Mesenchymal stem cell (in vitro differentiated cells and primary cell): ENCODE data around the gene EHD1. TPM values are rescaled to one million over a fixed set of nuclear protein-coding genes. Genes with fewer than 3 reads are reported as not detected.
A peak's percentile ranks its signal among the peaks of the same experiment; 100 is the strongest.

Source experiments
- DNase-seq: peaks from one replicate; pipeline ENCODE4 v3.0.0-alpha.2; 2013
- H2AFZ ChIP-seq: one replicate; pipeline ENCODE4 v1.6.1; 2013; ENCODE audit warnings: low read depth, mild to moderate bottlenecking, control low read depth, inconsistent platforms, low read length, moderate library complexity
- H2AK5ac ChIP-seq: 2 replicates; pipeline ENCODE4 v1.6.1; 2013; ENCODE audit warnings: low read length, moderate library complexity, mild to moderate bottlenecking, inconsistent platforms; ENCODE audit not compliant: severe bottlenecking
- H2BK120ac ChIP-seq: one replicate; pipeline ENCODE4 v1.6.1; 2013; ENCODE audit warnings: low read depth, mild to moderate bottlenecking, inconsistent platforms, low read length, moderate library complexity
- H2BK12ac ChIP-seq, 2 experiments: one replicate each; pipeline ENCODE4 v1.6.1; 2013; ENCODE audit warnings: inconsistent platforms in 2 of 2, low read length in 2 of 2, mild to moderate bottlenecking in 2 of 2, moderate library complexity in 2 of 2, control low read depth in 1 of 2
- H2BK15ac ChIP-seq: one replicate; pipeline ENCODE4 v1.6.1; 2013; ENCODE audit warnings: mild to moderate bottlenecking, low read depth, inconsistent platforms; ENCODE audit not compliant: poor library complexity, severe bottlenecking
- H2BK5ac ChIP-seq: 2 replicates; pipeline ENCODE4 v1.6.1; 2013; ENCODE audit warnings: low read depth, mild to moderate bottlenecking, low read length, control low read depth, inconsistent platforms; ENCODE audit not compliant: poor library complexity, severe bottlenecking
- H3K14ac ChIP-seq, 2 experiments: one replicate each; pipeline ENCODE4 v1.6.1; 2013; ENCODE audit warnings: inconsistent platforms in 2 of 2, low read length in 2 of 2, control low read depth in 1 of 2, mild to moderate bottlenecking in 1 of 2, moderate library complexity in 1 of 2
- H3K18ac ChIP-seq, 2 experiments: one replicate each; pipeline ENCODE4 v1.6.1; 2013; ENCODE audit warnings: inconsistent platforms in 2 of 2, low read length in 2 of 2, control low read depth in 1 of 2, low read depth in 1 of 2, mild to moderate bottlenecking in 1 of 2
- H3K23ac ChIP-seq, 2 experiments: one replicate each; pipeline ENCODE4 v1.6.1; 2013; ENCODE audit warnings: inconsistent platforms in 2 of 2, low read length in 2 of 2, mild to moderate bottlenecking in 2 of 2, moderate library complexity in 2 of 2, control low read depth in 1 of 2
- H3K27ac ChIP-seq: 2 replicates; pipeline ENCODE4 v1.5.1; 2013; ENCODE audit warnings: mild to moderate bottlenecking, moderate library complexity, low read length, control low read depth, inconsistent platforms; ENCODE audit not compliant: poor library complexity, severe bottlenecking
- H3K27me3 ChIP-seq, 2 experiments: 2 replicates each; pipeline versions ENCODE4 v1.6.1 to v1.7.0; 2013; ENCODE audit warnings: low read length in 2 of 2, mild to moderate bottlenecking in 2 of 2, moderate library complexity in 2 of 2, control low read depth in 1 of 2, inconsistent platforms in 1 of 2; ENCODE audit not compliant: control insufficient read depth in 1 of 2, insufficient read depth in 1 of 2
- H3K36me3 ChIP-seq, 2 experiments: 2 replicates each; pipeline versions ENCODE4 v1.6.1 to v1.7.0; 2013; ENCODE audit warnings: low read length in 2 of 2, control low read depth in 1 of 2, inconsistent platforms in 1 of 2, low read depth in 1 of 2, mild to moderate bottlenecking in 1 of 2; ENCODE audit not compliant: insufficient read depth in 2 of 2, control insufficient read depth in 1 of 2
- H3K4ac ChIP-seq, 2 experiments: one replicate each; pipeline ENCODE4 v1.6.1; 2013; ENCODE audit warnings: inconsistent platforms in 2 of 2, low read length in 2 of 2, mild to moderate bottlenecking in 2 of 2, moderate library complexity in 2 of 2, control low read depth in 1 of 2, low read depth in 1 of 2
- H3K4me1 ChIP-seq: 2 replicates; pipeline ENCODE4 v1.6.1; 2013; ENCODE audit warnings: low read depth, low read length, control low read depth; ENCODE audit not compliant: control insufficient read depth, insufficient read depth
- H3K4me2 ChIP-seq: 2 replicates; pipeline ENCODE4 v1.6.1; 2013; ENCODE audit warnings: low read length, mild to moderate bottlenecking, inconsistent platforms; ENCODE audit not compliant: poor library complexity, severe bottlenecking
- H3K4me3 ChIP-seq, 2 experiments: 2 replicates each; pipeline versions ENCODE4 v1.5.1 to v1.7.0; 2013; ENCODE audit warnings: low read length in 2 of 2, mild to moderate bottlenecking in 2 of 2, control low read depth in 1 of 2, low read depth in 1 of 2; ENCODE audit not compliant: insufficient read depth in 1 of 2
- H3K79me1 ChIP-seq: replicated peaks from 2 replicates; pipeline ENCODE4 v1.6.1; 2013; ENCODE audit warnings: mild to moderate bottlenecking, control low read depth, low read length, inconsistent platforms; ENCODE audit not compliant: poor library complexity, severe bottlenecking
- H3K9ac ChIP-seq: 2 replicates; pipeline ENCODE4 v1.7.0; 2013; ENCODE audit warnings: mild to moderate bottlenecking, low read length, moderate library complexity
- H3K9me3 ChIP-seq: 2 replicates; pipeline ENCODE4 v1.7.0; 2013; ENCODE audit warnings: mild to moderate bottlenecking, low read length; ENCODE audit not compliant: control insufficient read depth
- H4K8ac ChIP-seq: one replicate; pipeline ENCODE4 v1.6.1; 2013; ENCODE audit warnings: inconsistent platforms, mild to moderate bottlenecking, low read length, moderate library complexity
- H4K91ac ChIP-seq: one replicate; pipeline ENCODE4 v1.6.1; 2013; ENCODE audit warnings: mild to moderate bottlenecking, low read length, inconsistent platforms
- WGBS: methylation state at CpG from one replicate; pipeline ENCODE4 v1.1.7; 2013; ENCODE audit warnings: mixed read lengths; 5-methylcytosine and 5-hydroxymethylcytosine counted together
- polyA plus RNA-seq, 2 experiments: library from polyadenylated mRNA; stranded (reverse); fragments of 200-250 nt; gene quantifications; one replicate each; pipeline ENCODE4 v1.2.3, GENCODE V29; 2013

EHD1 gene
- 57.6 TPM for polyA plus RNA-seq (2013, experiment 1 of 2)
- polyA plus RNA-seq (2013, experiment 2 of 2), result 57.2 TPM

GRCh38 chr11:64878494-64879243, at the start of gene EHD1:
Gene EHD1, minus strand, starts transcription at chr11:64878621. Its CDS starts 157 bp downstream, at chr11:64878464.
- Histone ChIP-seq H3K4me1 (peaks cover 28% of the 10 kb centered on the region), H3K27me3 (no peaks in the 10 kb centered on the region), H2AFZ (peak within 1 kb of the TSS; percentile 63), H3K36me3 (peaks cover 10 to 13% of the 10 kb centered on the region in 2 experiments), H2BK12ac (peak within 1 kb of the TSS; percentile 31 to 95), H3K27ac (peak within 1 kb of the TSS; percentile 71), H4K8ac (peak within 1 kb of the TSS; percentile 45), H2BK120ac (peak within 1 kb of the TSS; percentile 80), H3K4me2 (peak within 1 kb of the TSS; percentile 85), H2BK5ac (no peak within 1 kb of the TSS), H2AK5ac (peak within 1 kb of the TSS; percentile 50), H3K9me3 (no peaks in the 10 kb centered on the region), H3K14ac (peak within 1 kb of the TSS in 1 of 2 experiments; percentile 99), H2BK15ac (peak within 1 kb of the TSS; percentile 73), H3K9ac (peak within 1 kb of the TSS; percentile 92), H3K79me1 (peaks cover 3% of the 10 kb centered on the region), H3K18ac (peak within 1 kb of the TSS; percentile 72 to 93), H3K4me3 (peak within 1 kb of the TSS; percentile 80 to 100), H3K23ac (peak within 1 kb of the TSS in 1 of 2 experiments; percentile 96), H3K4ac (peak within 1 kb of the TSS; percentile 68 to 95), H4K91ac (peak within 1 kb of the TSS; percentile 89)
- peak; percentile 97 for DNase-seq
- under 1% methylated on average over 50 of the region's 75 CpGs for WGBS

- H3K23ac ChIP-seq, result peak overlapping the region in 1 of 2 experiments; percentile 43
- WGBS, result 95% methylated on average over 20 of the region's 22 CpGs
- DNase-seq, result no peak
- no peak overlapping the region for H2BK12ac ChIP-seq
- no peaks in the 10 kb centered on the region for H3K27me3 ChIP-seq
- H3K4ac ChIP-seq, result no peak overlapping the region
- no peak overlapping the region for H2AK5ac ChIP-seq
- H3K27ac ChIP-seq, result no peak overlapping the region
- no peak overlapping the region for H2BK120ac ChIP-seq
- no peak overlapping the region for H4K8ac ChIP-seq
- H2BK15ac ChIP-seq, result no peak overlapping the region
- no peak overlapping the region for H3K4me2 ChIP-seq
- H3K14ac ChIP-seq, result no peak overlapping the region
- H3K79me1 ChIP-seq, result peaks cover 16% of the 10 kb centered on the region
- no peak overlapping the region for H3K9ac ChIP-seq
- no peaks in the 10 kb centered on the region for H3K9me3 ChIP-seq
- no peak overlapping the region for H2BK5ac ChIP-seq
- no peak overlapping the region for H3K18ac ChIP-seq
- H3K36me3 ChIP-seq, result peaks cover 42 to 48% of the 10 kb centered on the region in 2 experiments
- no peak overlapping the region for H2AFZ ChIP-seq
- no peak overlapping the region for H3K4me3 ChIP-seq
- no peak overlapping the region for H4K91ac ChIP-seq
- peaks cover 21% of the 10 kb centered on the region for H3K4me1 ChIP-seq
These were observed 48.3 kb upstream of the EHD1 start for GRCh38 chr11:64926689-64927088.

GRCh38 chr11:64925536-64926436, 47.4 kb upstream of the EHD1 start:
- no peak overlapping the region for H3K18ac ChIP-seq
- no peak overlapping the region for H2AFZ ChIP-seq
- peaks cover 21% of the 10 kb centered on the region for H3K4me1 ChIP-seq
- H4K8ac ChIP-seq, result no peak overlapping the region
- H3K4me2 ChIP-seq, result peak overlapping the region; percentile 94
- H3K4me3 ChIP-seq, result peak overlapping the region in 1 of 2 experiments; percentile 91
- H3K23ac ChIP-seq, result no peak overlapping the region
- no peak overlapping the region for H2BK5ac ChIP-seq
- H2BK120ac ChIP-seq, result no peak overlapping the region
- no peak overlapping the region for H2BK12ac ChIP-seq
- no peaks in the 10 kb centered on the region for H3K27me3 ChIP-seq
- no peak for DNase-seq
- peaks cover 16% of the 10 kb centered on the region for H3K79me1 ChIP-seq
- no peak overlapping the region for H3K14ac ChIP-seq
- H4K91ac ChIP-seq, result no peak overlapping the region
- H3K9ac ChIP-seq, result peak overlapping the region; percentile 94
- no peak overlapping the region for H2AK5ac ChIP-seq
- H3K27ac ChIP-seq, result no peak overlapping the region
- no peak overlapping the region for H2BK15ac ChIP-seq
- H3K4ac ChIP-seq, result no peak overlapping the region
- no peaks in the 10 kb centered on the region for H3K9me3 ChIP-seq
- WGBS, result 91% methylated on average over 17 of the region's 24 CpGs
- peaks cover 33 to 39% of the 10 kb centered on the region in 2 experiments for H3K36me3 ChIP-seq
